Measurements from ENCODE around the gene BOD1L2.

BOD1L2 gene

GRCh38 chr18:57146956-57147636 lies at the start of gene BOD1L2:
BOD1L2 (plus strand) TSS chr18:57147087; CDS start chr18:57147313, 226 bp downstream.
- no peak for DNase-seq

DNA sequence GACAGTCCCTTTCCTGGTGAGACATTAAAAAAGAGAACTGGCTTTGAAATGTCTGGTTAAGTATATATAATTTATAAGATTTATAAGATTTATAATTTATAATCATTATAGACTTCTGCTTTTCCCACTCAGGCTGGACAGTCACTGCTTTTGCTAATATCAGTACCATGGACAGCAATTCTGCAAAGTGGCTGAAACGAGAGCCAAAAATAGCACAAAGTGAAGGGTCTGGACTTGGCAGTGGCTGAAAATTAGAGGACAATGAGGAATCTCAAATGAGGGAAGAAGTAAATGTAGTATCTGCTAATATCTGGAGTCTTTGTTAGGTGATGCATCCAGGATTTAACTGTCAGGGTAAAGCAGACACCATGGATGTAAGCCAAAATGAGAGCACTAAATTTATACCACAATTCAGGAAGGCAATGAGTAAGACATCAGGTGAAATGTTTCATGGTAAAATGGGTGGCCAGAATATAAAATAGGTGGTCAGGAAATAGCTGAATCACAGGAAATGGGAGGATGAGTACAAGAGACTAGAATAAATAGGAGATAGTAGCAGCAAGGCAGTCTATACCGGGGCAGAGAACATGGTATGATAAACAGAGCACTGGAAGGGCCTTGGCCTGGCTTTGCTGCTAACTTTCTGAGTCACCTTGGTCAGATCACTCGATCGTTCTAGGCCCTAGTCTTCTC lies 39.6 kb upstream of the BOD1L2 start:
- DNase-seq = no peak

DNA sequence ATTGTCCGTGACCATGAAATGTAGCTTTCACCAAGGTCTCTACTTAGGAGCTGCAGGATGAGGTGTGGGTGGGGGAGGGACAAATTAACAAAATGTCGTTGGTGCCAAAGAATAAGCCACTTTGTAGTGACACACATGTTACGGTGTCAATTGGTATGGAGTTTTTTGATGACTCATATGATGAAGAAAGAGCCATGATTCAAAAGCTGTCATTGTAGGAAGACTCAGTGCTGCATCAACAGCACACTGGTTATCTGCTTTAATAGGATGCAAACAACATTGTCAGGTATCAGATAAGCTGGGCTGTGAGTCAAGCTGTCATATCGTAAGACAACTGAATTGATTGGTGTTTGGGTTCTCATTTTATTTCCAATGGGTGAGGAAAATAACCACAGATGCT lies 36.6 kb upstream of the BOD1L2 start:
- no peak for DNase-seq

DNA sequence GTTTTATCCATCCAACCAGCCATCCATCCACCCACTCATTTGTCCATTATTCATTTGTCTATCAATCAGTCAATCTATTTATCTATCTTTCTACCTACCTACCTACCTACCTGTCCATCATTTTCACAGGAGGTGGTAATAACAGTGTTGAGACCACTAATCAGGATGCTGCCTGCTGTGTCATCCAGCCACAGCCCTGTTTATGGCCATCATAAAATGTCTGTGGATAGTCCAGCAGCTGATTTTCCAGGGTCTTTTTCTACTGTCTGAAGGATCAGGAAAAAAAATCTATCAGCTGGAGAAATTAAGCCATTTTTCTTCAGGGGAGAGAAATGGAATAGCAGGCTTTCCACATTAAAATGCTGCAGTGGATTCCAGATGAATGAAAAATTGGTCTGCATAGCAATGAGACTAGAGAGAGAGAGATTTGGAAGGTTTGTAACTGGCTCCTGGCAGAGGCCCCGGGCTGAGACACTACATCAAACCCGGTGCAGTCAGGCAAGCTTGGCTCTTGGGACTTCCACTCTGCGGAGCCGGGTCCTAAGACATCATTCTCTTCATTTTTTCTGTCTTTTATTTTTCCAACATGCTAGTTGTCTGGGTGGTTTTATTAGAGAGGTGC lies 33.0 kb upstream of the BOD1L2 start:
- DNase-seq = no peak

DNA sequence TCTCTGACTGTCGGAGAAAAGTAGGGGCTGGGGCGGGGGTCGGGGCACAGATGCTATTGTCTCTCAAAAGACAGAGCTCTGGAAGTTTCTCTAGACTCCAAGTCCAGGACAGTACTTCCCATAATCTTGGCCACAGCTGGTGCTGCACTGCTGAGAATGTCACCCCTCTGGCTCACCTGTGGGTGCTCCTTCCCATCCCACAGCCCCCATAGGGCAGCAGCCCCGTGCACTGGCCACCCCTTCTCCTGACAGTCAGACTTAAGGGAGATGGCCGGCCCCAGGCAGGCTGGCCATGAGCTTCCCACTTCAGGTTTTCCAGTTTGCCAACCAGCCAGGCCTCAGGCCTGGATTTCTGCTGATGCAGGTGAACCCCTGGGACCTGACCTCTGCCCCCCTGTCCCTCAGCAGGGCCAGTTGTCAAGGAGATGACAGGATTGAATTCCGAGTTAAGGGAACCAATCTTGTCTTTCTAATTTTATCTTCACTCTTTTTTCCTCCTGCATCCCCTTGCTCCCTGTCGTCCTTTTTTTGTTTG lies 30.2 kb upstream of the BOD1L2 start:
- DNase-seq = no peak

DNA sequence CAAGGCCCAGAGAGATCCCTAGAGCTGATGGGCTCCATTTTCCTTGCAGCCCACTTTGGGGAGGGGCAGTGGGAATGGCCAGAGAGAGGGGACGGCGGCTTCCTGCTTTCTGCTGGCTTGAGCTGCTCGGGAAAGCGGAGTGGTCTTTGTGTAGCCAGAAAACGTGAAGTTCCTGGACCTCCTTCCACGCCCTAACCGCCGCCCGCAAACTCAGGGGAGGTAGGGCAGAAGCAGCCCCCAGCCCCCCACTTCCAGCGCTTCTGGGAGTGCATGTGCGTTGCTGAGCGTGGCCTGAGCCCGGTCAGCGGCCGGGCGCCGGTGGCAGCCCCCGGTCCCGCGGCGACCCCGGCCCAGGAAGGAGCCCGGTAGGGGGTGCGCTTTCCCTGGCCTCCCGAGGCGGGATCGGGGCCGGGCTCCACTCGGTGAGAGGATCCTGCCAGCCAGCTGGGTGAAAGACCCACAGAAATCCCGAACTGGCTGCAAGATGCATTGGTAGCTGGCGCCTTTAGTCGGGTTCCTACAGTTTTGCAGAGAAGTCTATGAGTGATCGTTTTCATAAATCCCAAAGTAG lies 25.3 kb upstream of the BOD1L2 start:
- no peak for DNase-seq

DNA sequence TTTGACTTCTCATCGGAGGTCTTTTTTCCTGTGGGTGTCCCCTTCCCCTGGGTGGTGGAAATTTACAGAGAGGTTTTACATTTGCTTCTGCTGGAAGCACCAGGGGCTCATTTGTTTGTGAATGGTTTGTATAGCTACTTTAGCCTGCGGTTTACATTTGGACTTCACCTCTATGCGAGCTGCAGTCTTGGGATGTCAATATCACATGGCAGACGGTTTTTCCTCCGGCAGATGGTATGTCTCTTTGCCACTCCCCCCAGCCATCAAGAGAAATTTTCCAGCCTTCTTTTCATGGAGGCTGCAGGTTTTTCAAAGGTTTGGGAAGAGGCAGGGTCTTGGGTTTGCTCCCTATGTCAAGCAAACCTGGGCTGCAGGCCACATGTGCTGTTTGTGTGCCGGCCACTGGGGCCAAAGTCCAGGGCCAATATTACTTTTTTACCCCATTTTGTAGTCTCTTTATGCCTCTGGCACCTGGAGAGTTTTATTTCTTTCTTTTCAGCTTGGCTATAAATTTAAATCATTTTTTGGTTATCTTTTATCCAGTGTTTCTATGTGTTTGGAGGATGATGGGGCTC lies 23.9 kb upstream of the BOD1L2 start:
- no peak for DNase-seq

- DNase-seq = no peak
These were observed 21.3 kb upstream of the BOD1L2 start for GRCh38 chr18:57125627-57126026.

- DNase-seq = no peak
These were observed 18.5 kb upstream of the BOD1L2 start for GRCh38 chr18:57128220-57128932.

DNA sequence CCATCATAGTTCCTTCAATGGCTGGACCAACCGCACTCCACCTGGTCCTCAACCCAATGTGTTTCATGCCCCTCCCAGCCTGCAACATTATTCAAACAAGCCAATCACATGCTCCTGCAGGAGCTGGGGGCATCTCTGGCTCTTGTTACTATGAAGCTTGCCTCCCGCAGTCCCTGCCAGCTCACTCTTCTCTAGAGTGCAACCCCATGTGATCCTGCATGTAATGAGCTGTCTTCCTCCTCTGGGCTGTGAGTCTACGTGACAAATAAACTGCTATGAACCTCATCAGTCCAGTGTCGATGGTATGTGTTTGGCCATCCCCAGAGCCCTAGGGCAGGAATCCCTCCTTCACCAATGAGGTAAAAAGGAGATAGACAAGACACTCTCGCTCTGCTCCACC lies 15.8 kb upstream of the BOD1L2 start:
- DNase-seq = no peak

GRCh38 chr18:57131782-57132181 lies 15.1 kb upstream of the BOD1L2 start:
- DNase-seq = no peak

- DNase-seq = no peak
These were observed 12.2 kb upstream of the BOD1L2 start for GRCh38 chr18:57134618-57135135.

DNA sequence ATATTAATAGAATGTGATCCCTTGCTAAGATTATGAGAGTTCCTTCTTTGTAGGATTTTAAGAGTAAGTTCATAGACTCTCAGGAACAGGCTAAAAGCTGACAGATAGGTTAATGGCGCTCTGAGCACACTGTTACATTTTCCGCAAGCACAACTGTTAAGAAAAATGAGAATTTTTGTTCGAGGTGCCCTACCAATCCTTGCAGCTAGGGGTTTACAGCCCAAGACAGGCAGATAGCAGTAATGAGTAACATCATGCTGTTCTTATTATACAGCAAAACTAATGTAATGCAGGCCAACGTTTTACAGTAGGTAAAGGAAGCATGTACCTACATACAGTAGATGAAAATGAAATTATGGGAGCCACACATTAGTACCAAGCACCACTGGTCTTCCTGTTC lies 11.2 kb upstream of the BOD1L2 start:
- DNase-seq = no peak

- DNase-seq = no peak
These were observed 9.0 kb upstream of the BOD1L2 start for GRCh38 chr18:57137847-57138246.

GRCh38 chr18:57141208-57142129 lies 5.4 kb upstream of the BOD1L2 start:
- no peak for DNase-seq

DNA sequence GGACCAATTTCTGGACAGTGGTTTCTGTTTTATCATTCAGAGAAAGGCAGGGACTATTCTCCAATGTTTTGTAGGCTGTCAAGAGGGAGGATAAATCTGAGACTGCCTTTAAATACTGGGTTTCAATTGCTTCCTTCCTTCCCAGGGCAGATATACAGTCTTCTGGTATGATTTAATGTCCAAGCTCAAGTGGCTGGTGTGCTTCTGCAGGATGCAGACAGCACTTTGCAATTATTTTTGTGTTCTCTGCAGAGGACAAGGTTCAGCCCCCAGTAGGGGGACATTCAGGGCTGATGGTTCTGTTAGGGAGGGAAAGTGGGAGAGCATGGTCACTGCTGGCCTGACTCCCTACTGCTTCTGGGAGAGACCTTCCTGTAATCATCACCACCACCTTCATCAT lies 4.6 kb upstream of the BOD1L2 start:
- no peak for DNase-seq

DNA sequence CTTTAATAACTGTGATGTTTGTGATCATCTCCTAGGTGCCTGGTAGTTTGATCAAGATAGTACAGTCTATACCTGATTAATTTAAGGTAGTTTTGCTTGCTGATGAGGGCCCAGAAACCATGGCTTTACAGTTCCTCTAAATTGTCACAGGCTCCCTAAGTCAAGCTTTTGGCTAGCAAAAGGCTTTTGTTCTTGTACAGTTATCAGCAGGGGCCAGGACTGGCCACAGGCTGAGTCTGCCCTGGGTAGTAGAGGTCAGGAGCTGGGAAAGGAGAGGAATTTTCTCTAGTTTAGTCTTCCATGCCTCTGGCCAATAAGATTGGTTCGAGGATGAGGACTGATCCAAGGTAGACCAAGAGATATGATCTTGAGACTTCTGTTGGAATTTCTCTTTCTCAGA lies 3.6 kb upstream of the BOD1L2 start:
- no peak for DNase-seq

- no peak for DNase-seq
These were observed 1.4 kb downstream of the BOD1L2 start for GRCh38 chr18:57148263-57148662.

DNA sequence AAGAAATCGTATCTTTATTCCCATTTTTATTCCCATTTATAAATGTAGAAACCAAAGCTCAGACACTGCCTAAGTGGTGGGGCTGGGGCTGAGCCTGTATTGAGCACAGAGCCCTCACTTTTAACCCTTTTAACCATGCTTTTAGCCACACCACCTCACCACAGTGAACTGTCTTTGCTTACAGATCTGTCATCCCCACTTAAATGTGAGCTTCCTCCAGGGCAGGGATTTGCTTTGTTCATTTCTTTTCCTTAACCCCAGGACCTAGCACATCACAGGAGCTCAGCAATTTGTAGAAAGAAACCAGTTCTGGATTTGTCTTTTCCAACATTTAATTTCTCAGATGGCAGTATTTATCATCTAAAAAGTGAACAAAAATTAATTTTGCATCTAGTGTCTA lies 2.2 kb downstream of the BOD1L2 start:
- no peak for DNase-seq

GRCh38 chr18:57149531-57149930 lies 2.6 kb downstream of the BOD1L2 start:
- DNase-seq = no peak

GRCh38 chr18:57150081-57150480 lies 3.2 kb downstream of the BOD1L2 start:
- DNase-seq = no peak
